Prostate gland (tissue), 2 donors: ENCODE measurements around the gene LBP. TPM values are rescaled to one million over a fixed set of nuclear protein-coding genes. Genes with fewer than 3 reads are reported as not detected.
"Not testable (repeated sequence)": the region's sequence is repeated elsewhere in the genome, so short reads cannot be mapped to it uniquely, and the experiment has no call there.

Source experiments
- DNase-seq: peaks from one replicate; pipeline ENCODE4 v3.0.0-alpha.2; 2019; ENCODE audit warnings: low spot score
- H3K27ac ChIP-seq, 2 donors: fragments of 200-600 bp; sonication (generic); 2 replicates each; pipeline ENCODE4 v1.5.1; 2017 to 2019
- H3K27me3 ChIP-seq: fragments of 200-600 bp; sonication (generic); replicated peaks from 2 replicates; pipeline ENCODE4 v1.5.1; 2019; ENCODE audit not compliant: insufficient read depth
- H3K36me3 ChIP-seq, 2 donors: fragments of 200-600 bp; sonication (generic); 1 replicate in 1 of 2; 2 replicates in 1 of 2; pipeline versions ENCODE4 v1.5.1 to v1.8.1; 2017 to 2019
- H3K4me1 ChIP-seq: fragments of 200-600 bp; sonication (generic); replicated peaks from 2 replicates; pipeline ENCODE4 v1.5.1; 2019
- H3K4me3 ChIP-seq, 2 donors: fragments of 200-600 bp; sonication (generic); 2 replicates each; pipeline ENCODE4 v1.5.1; 2017 to 2019
- H3K9me3 ChIP-seq: fragments of 200-600 bp; sonication (generic); 2 replicates; pipeline ENCODE4 v1.5.1; 2017
- CTCF ChIP-seq, 4 experiments: fragments of 200-600 bp in 2 of 4; fragments of 450-650 bp in 2 of 4; sonication (generic) in 2 of 4; IDR thresholded peaks; 1 replicate in 3 of 4; 2 replicates in 1 of 4; pipeline ENCODE4 v1.5.1; 2016 to 2019; ENCODE audit warnings: antibody characterized with exemption in 4 of 4, mild to moderate bottlenecking in 2 of 4, moderate library complexity in 2 of 4
- POLR2A ChIP-seq: fragments of 450-650 bp; IDR thresholded peaks from one replicate; pipeline ENCODE4 v1.6.1; 2016; ENCODE audit warnings: antibody characterized with exemption, mild to moderate bottlenecking
- POLR2AphosphoS5 ChIP-seq: sonication (generic); formaldehyde crosslinking; IDR thresholded peaks from one replicate; pipeline ENCODE4 v1.6.1; 2017; ENCODE audit warnings: antibody characterized with exemption
- WGBS: methylation state at CpG from one replicate; pipeline ENCODE4 v1.1.5; 2018; 5-methylcytosine and 5-hydroxymethylcytosine counted together
- intact Hi-C: fragments of 100-400 bp; cut with DNase I; formaldehyde crosslinking; loops from one replicate; pipeline ENCODE4 v1.14.2; 2022
- total RNA-seq, 2 donors: library from RNA; depleted of rRNA; stranded (reverse); fragments of >200 nt; gene quantifications; one replicate each; pipeline ENCODE4 v1.1.0, GENCODE V29; 2016

The LBP gene
- total RNA-seq, 2 donors from 2014 or later, result 1.1 TPM; not detected in 1

GRCh38 chr20:38334016-38334415 lies 12.3 kb upstream of the LBP start:
- H3K9me3 ChIP-seq, result no peaks in the 10 kb centered on the region
- TF ChIP-seq CTCF (IDR thresholded peaks at IDR 0.05) (no peak), POLR2A (no peak), POLR2AphosphoS5 (no peak)
- no peaks in the 10 kb centered on the region for H3K4me1 ChIP-seq
- DNase-seq, result no peak
- 93% methylated on average over 8 of the region's 8 CpGs for WGBS
- no peaks in the 10 kb centered on the region for H3K36me3 ChIP-seq
- H3K27me3 ChIP-seq, result no peaks in the 10 kb centered on the region
- no peak overlapping the region for H3K4me3 ChIP-seq
- intact Hi-C loops, result no loop called here
- H3K27ac ChIP-seq, result no peak overlapping the region

GRCh38 chr20:38336726-38337125 lies 9.6 kb upstream of the LBP start:
- intact Hi-C loops, result no loop called here
- Histone ChIP-seq H3K27me3 (no peaks in the 10 kb centered on the region), H3K4me1 (no peaks in the 10 kb centered on the region), H3K9me3 (no peaks in the 10 kb centered on the region), H3K27ac (no peak overlapping the region), H3K36me3 (no peaks in the 10 kb centered on the region), H3K4me3 (no peak overlapping the region)
- no peak for DNase-seq
- TF ChIP-seq CTCF (IDR thresholded peaks at IDR 0.05), result no peak
- TF ChIP-seq POLR2AphosphoS5, result no peak
- 51% methylated on average over 7 of the region's 7 CpGs for WGBS

- Histone ChIP-seq H3K27me3 (no peaks in the 10 kb centered on the region), H3K36me3 (no peaks in the 10 kb centered on the region), H3K9me3 (no peaks in the 10 kb centered on the region), H3K27ac (no peak overlapping the region), H3K4me1 (no peaks in the 10 kb centered on the region), H3K4me3 (no peak overlapping the region)
- peak in 3 of 4 experiments; percentile 23 to 24 (median 24) for TF ChIP-seq CTCF (IDR thresholded peaks at IDR 0.05)
- no peak for TF ChIP-seq POLR2AphosphoS5
- TF ChIP-seq POLR2A, result no peak
- intact Hi-C loops, result no loop called here
- no peak for DNase-seq
- 41% methylated on average over 6 of the region's 6 CpGs for whole genome bisulfite sequencing
Observed at GRCh38 chr20:38337561-38338140, 8.6 kb upstream of the LBP start.

- Histone ChIP-seq H3K4me1 (no peaks in the 10 kb centered on the region), H3K9me3 (no peaks in the 10 kb centered on the region), H3K4me3 (no peak overlapping the region), H3K36me3 (no peaks in the 10 kb centered on the region), H3K27me3 (no peaks in the 10 kb centered on the region), H3K27ac (no peak overlapping the region)
- DNase-seq, result no peak
- WGBS, result 44% methylated on average over 7 of the region's 7 CpGs
- no peak for TF ChIP-seq POLR2AphosphoS5
- TF ChIP-seq POLR2A, result no peak
- peak in 3 of 4 experiments; percentile 21 to 41 (median 39) for TF ChIP-seq CTCF (IDR thresholded peaks at IDR 0.05)
- intact Hi-C loops, result no loop called here
Observed at GRCh38 chr20:38338849-38339520, 7.3 kb upstream of the LBP start.

GRCh38 chr20:38339521-38339896 lies 6.8 kb upstream of the LBP start:
- H3K27ac ChIP-seq, H3K4me3 ChIP-seq, H3K4me1 ChIP-seq, H3K27me3 ChIP-seq, H3K9me3 ChIP-seq, intact Hi-C loops, H3K36me3 ChIP-seq, DNase-seq: not testable (repeated sequence)
- WGBS, result 87% methylated on average over 8 of the region's 8 CpGs
